Hepatocyte (in vitro differentiated cells): ENCODE measurements around the gene MYO1E. TPM values are rescaled to one million over a fixed set of nuclear protein-coding genes. Genes with fewer than 3 reads are reported as not detected.

Experiments used
- DNase-seq: peaks from one replicate; pipeline ENCODE4 v3.0.0-alpha.2; 2016; ENCODE audit warnings: low spot score
- H2AFZ ChIP-seq: fragments of 200-600 bp; sonication (generic); 2 replicates; pipeline ENCODE4 v1.6.0; 2016; ENCODE audit warnings: antibody characterized with exemption, mild to moderate bottlenecking
- H3K27ac ChIP-seq: fragments of 200-600 bp; sonication (generic); 2 replicates; pipeline ENCODE4 v1.5.1; 2016; ENCODE audit warnings: mild to moderate bottlenecking
- H3K27me3 ChIP-seq: fragments of 200-600 bp; sonication (generic); 2 replicates; pipeline ENCODE4 v1.6.1; 2016
- H3K36me3 ChIP-seq: fragments of 200-600 bp; sonication (generic); replicated peaks from 2 replicates; pipeline ENCODE4 v1.5.1; 2016; ENCODE audit warnings: low read depth; ENCODE audit not compliant: insufficient read depth
- H3K4me1 ChIP-seq: fragments of 200-600 bp; sonication (generic); 2 replicates; pipeline ENCODE4 v1.5.1; 2016; ENCODE audit warnings: mild to moderate bottlenecking, moderate library complexity; ENCODE audit not compliant: insufficient read depth
- H3K4me2 ChIP-seq: fragments of 200-600 bp; sonication (generic); 2 replicates; pipeline ENCODE4 v1.6.0; 2016
- H3K4me3 ChIP-seq: fragments of 200-600 bp; sonication (generic); 2 replicates; pipeline ENCODE4 v1.5.1; 2016; ENCODE audit warnings: mild to moderate bottlenecking
- H3K79me2 ChIP-seq: fragments of 200-600 bp; sonication (generic); 2 replicates; pipeline ENCODE4 v1.6.0; 2017; ENCODE audit warnings: mild to moderate bottlenecking
- H3K9me2 ChIP-seq: fragments of 200-600 bp; sonication (generic); replicated peaks from 2 replicates; pipeline ENCODE4 v1.6.0; 2017; ENCODE audit warnings: mild to moderate bottlenecking; ENCODE audit not compliant: insufficient read depth
- H3K9me3 ChIP-seq: fragments of 200-600 bp; sonication (generic); 2 replicates; pipeline ENCODE4 v1.5.1; 2016; ENCODE audit warnings: low read depth, mild to moderate bottlenecking
- H4K20me1 ChIP-seq: fragments of 200-600 bp; sonication (generic); 2 replicates; pipeline ENCODE4 v1.6.0; 2016; ENCODE audit warnings: mild to moderate bottlenecking; ENCODE audit not compliant: insufficient read depth, poor library complexity, severe bottlenecking
- CTCF ChIP-seq: fragments of 200-600 bp; sonication (generic); IDR thresholded peaks from 2 replicates; pipeline ENCODE4 v1.5.1; 2016; ENCODE audit warnings: antibody characterized with exemption, mild to moderate bottlenecking; ENCODE audit not compliant: poor library complexity
- EZH2 ChIP-seq: fragments of 200-600 bp; sonication (generic); IDR thresholded peaks from 2 replicates; pipeline ENCODE4 v1.6.1; 2016; ENCODE audit warnings: antibody characterized with exemption, mild to moderate bottlenecking, borderline replicate concordance
- EZH2phosphoT487 ChIP-seq: fragments of 200-600 bp; sonication (generic); IDR thresholded peaks from one replicate; pipeline ENCODE4 v1.6.1; 2018; ENCODE audit warnings: antibody characterized with exemption, mild to moderate bottlenecking, low read depth, moderate library complexity; ENCODE audit not compliant: unreplicated experiment, severe bottlenecking
- WGBS: methylation state at CpG from one replicate; pipeline ENCODE4 v1.1.6; 2016; ENCODE audit warnings: low lambda C conversion rate; ENCODE audit errors: missing lambda C conversion rate; 5-methylcytosine and 5-hydroxymethylcytosine counted together
- polyA plus RNA-seq: library from polyadenylated mRNA; unstranded; fragments of >200 nt; fragmentation: Nextera tagmentation; extraction: Ambion mirVana; gene quantifications from 2 replicates; pipeline ENCODE4 v1.2.1, GENCODE V29; 2016
- total RNA-seq: library from RNA; depleted of rRNA; stranded (reverse); fragments of >200 nt; gene quantifications from 2 replicates; pipeline ENCODE4 v1.2.3, GENCODE V29; 2014

MYO1E gene
- total and polyA plus RNA-seq, 2 experiments from 2014 or later, result 107 to 111 TPM

- Histone ChIP-seq H3K4me1 (no peaks in the 10 kb centered on the region), H3K27me3 (no peaks in the 10 kb centered on the region), H4K20me1 (no peaks in the 10 kb centered on the region), H3K79me2 (no peaks in the 10 kb centered on the region), H3K4me2 (no peak overlapping the region), H3K4me3 (no peak overlapping the region), H3K9me3 (no peaks in the 10 kb centered on the region), H3K36me3 (no peaks in the 10 kb centered on the region), H3K9me2 (no peaks in the 10 kb centered on the region), H2AFZ (no peak overlapping the region), H3K27ac (no peak overlapping the region)
- no peak for TF ChIP-seq CTCF
- TF ChIP-seq EZH2phosphoT487, result no peak
- no peak for TF ChIP-seq EZH2
- no peak for DNase-seq
These were observed 6.2 kb upstream of the MYO1E start for GRCh38 chr15:59378855-59379254.

- H2AFZ ChIP-seq, result no peak overlapping the region
- TF ChIP-seq CTCF (no peak), EZH2phosphoT487 (no peak), EZH2 (no peak)
These were observed 5.3 kb upstream of the MYO1E start for GRCh38 chr15:59377924-59378323.

GRCh38 chr15:59376733-59377132, 4.1 kb upstream of the MYO1E start:
- Histone ChIP-seq H2AFZ (no peak overlapping the region), H3K27me3 (no peaks in the 10 kb centered on the region), H3K4me3 (no peak overlapping the region), H3K9me2 (no peaks in the 10 kb centered on the region), H3K79me2 (no peaks in the 10 kb centered on the region), H3K36me3 (no peaks in the 10 kb centered on the region), H3K9me3 (no peaks in the 10 kb centered on the region), H3K4me1 (no peaks in the 10 kb centered on the region), H3K27ac (no peak overlapping the region), H3K4me2 (no peak overlapping the region), H4K20me1 (no peaks in the 10 kb centered on the region)
- TF ChIP-seq EZH2 (no peak), CTCF (peak; percentile 17)
- no peak for DNase-seq
- 98% methylated on average over 2 of the region's 2 CpGs for WGBS

More at GRCh38 chr15:59377924-59378323, 5.3 kb upstream of the MYO1E start:
- H3K9me2 ChIP-seq, result no peaks in the 10 kb centered on the region
- H3K4me3 ChIP-seq, result no peak overlapping the region
- no peaks in the 10 kb centered on the region for H3K27me3 ChIP-seq
- no peaks in the 10 kb centered on the region for H3K36me3 ChIP-seq
- 86% methylated on average over 3 of the region's 3 CpGs for WGBS
- H4K20me1 ChIP-seq, result no peaks in the 10 kb centered on the region
- no peaks in the 10 kb centered on the region for H3K79me2 ChIP-seq
- H3K9me3 ChIP-seq, result no peaks in the 10 kb centered on the region
- no peak for DNase-seq
- H3K27ac ChIP-seq, result no peak overlapping the region
- H3K4me1 ChIP-seq, result no peaks in the 10 kb centered on the region
- H3K4me2 ChIP-seq, result no peak overlapping the region

- WGBS, result 10% methylated on average over 6 of the region's 6 CpGs
- Histone ChIP-seq H3K27me3 (no peaks in the 10 kb centered on the region), H3K4me3 (peak overlapping the region; percentile 34), H3K9me3 (no peaks in the 10 kb centered on the region), H3K27ac (peak overlapping the region; percentile 83), H3K4me2 (peak overlapping the region; percentile 81), H4K20me1 (peaks cover 3% of the 10 kb centered on the region), H2AFZ (peak overlapping the region; percentile 64), H3K36me3 (no peaks in the 10 kb centered on the region), H3K9me2 (no peaks in the 10 kb centered on the region), H3K79me2 (peaks cover 33% of the 10 kb centered on the region), H3K4me1 (no peaks in the 10 kb centered on the region)
- TF ChIP-seq EZH2 (no peak), EZH2phosphoT487 (no peak), CTCF (no peak)
- DNase-seq, result no peak
These were observed 544 bp upstream of the MYO1E start for GRCh38 chr15:59373215-59373614.
